Neural progenitor cell (in vitro differentiated cells): ENCODE results near the gene SLC37A1. TPM values are rescaled to one million over a fixed set of nuclear protein-coding genes. Genes with fewer than 3 reads are reported as not detected.
A peak's percentile ranks its signal among the peaks of the same experiment; 100 is the strongest.

Experiments used
- DNase-seq: peaks from one replicate; pipeline ENCODE4 v3.0.0-alpha.2; 2016; ENCODE audit warnings: low spot score
- H2AFZ ChIP-seq: fragments of 200-600 bp; sonication (generic); replicated peaks from 2 replicates; pipeline ENCODE4 v1.6.1; 2016; ENCODE audit warnings: antibody characterized with exemption
- H3F3A ChIP-seq: fragments of 200-600 bp; sonication (generic); 2 replicates; pipeline ENCODE4 v1.6.1; 2016; ENCODE audit warnings: antibody characterized with exemption, low read depth
- H3K27ac ChIP-seq: fragments of 200-600 bp; sonication (generic); 2 replicates; pipeline ENCODE4 v1.5.1; 2016; ENCODE audit warnings: mild to moderate bottlenecking
- H3K27me3 ChIP-seq: fragments of 200-600 bp; sonication (generic); 2 replicates; pipeline ENCODE4 v1.6.1; 2016; ENCODE audit warnings: mild to moderate bottlenecking, moderate library complexity
- H3K36me3 ChIP-seq: fragments of 200-600 bp; sonication (generic); 2 replicates; pipeline ENCODE4 v1.5.1; 2016
- H3K4me1 ChIP-seq: fragments of 200-600 bp; sonication (generic); 2 replicates; pipeline ENCODE4 v1.6.1; 2016; ENCODE audit warnings: mixed run types
- H3K4me2 ChIP-seq: fragments of 200-600 bp; sonication (generic); 2 replicates; pipeline ENCODE4 v1.6.1; 2016
- H3K4me3 ChIP-seq: fragments of 200-600 bp; sonication (generic); 2 replicates; pipeline ENCODE4 v1.5.1; 2016
- H3K79me2 ChIP-seq: fragments of 200-600 bp; sonication (generic); 2 replicates; pipeline ENCODE4 v1.6.1; 2016; ENCODE audit warnings: low read depth
- H3K9ac ChIP-seq: fragments of 200-600 bp; sonication (generic); 2 replicates; pipeline ENCODE4 v1.6.1; 2016
- H3K9me3 ChIP-seq: fragments of 200-600 bp; sonication (generic); 2 replicates; pipeline ENCODE4 v1.5.1; 2016; ENCODE audit warnings: low read depth
- H4K20me1 ChIP-seq: fragments of 200-600 bp; sonication (generic); 2 replicates; pipeline ENCODE4 v1.6.1; 2016; ENCODE audit warnings: low read depth
- H3K27ac Mint-ChIP-seq: 3 replicates; pipeline ENCODE4 v1.8.0; 2021; ENCODE audit warnings: mixed read lengths
- H3K27me3 Mint-ChIP-seq: 2 replicates; pipeline ENCODE4 v1.8.0; 2022; ENCODE audit warnings: low read depth, mild to moderate bottlenecking, inconsistent platforms, moderate library complexity, mixed read lengths; ENCODE audit not compliant: insufficient read depth
- H3K36me3 Mint-ChIP-seq: 3 replicates; pipeline ENCODE4 v1.8.0; 2021; ENCODE audit warnings: mixed read lengths
- H3K4me1 Mint-ChIP-seq: 3 replicates; pipeline ENCODE4 v1.8.0; 2021; ENCODE audit warnings: mixed read lengths
- H3K4me3 Mint-ChIP-seq: 3 replicates; pipeline ENCODE4 v1.8.0; 2021; ENCODE audit warnings: mild to moderate bottlenecking, moderate library complexity, mixed read lengths
- H3K9me3 Mint-ChIP-seq: 3 replicates; pipeline ENCODE4 v1.8.0; 2020; ENCODE audit warnings: mixed read lengths
- CTCF ChIP-seq: fragments of 200-600 bp; sonication (generic); IDR thresholded peaks from 2 replicates; pipeline ENCODE4 v1.5.1; 2017; ENCODE audit warnings: antibody characterized with exemption, mild to moderate bottlenecking
- EZH2 ChIP-seq: fragments of 200-600 bp; sonication (generic); IDR thresholded peaks from 2 replicates; pipeline ENCODE4 v1.6.1; 2017; ENCODE audit warnings: antibody characterized with exemption, mild to moderate bottlenecking, moderate library complexity
- EZH2phosphoT487 ChIP-seq: fragments of 200-600 bp; sonication (generic); IDR thresholded peaks from 2 replicates; pipeline ENCODE4 v1.6.1; 2017; ENCODE audit warnings: antibody characterized with exemption
- total RNA-seq: library from RNA; depleted of rRNA; stranded (reverse); fragments of >200 nt; gene quantifications from 2 replicates; pipeline ENCODE4 v1.2.3, GENCODE V29; 2015; ENCODE audit warnings: low replicate concordance

SLC37A1 gene
- total RNA-seq, 1 donor from 2014 or later: 1.2 TPM

DNA sequence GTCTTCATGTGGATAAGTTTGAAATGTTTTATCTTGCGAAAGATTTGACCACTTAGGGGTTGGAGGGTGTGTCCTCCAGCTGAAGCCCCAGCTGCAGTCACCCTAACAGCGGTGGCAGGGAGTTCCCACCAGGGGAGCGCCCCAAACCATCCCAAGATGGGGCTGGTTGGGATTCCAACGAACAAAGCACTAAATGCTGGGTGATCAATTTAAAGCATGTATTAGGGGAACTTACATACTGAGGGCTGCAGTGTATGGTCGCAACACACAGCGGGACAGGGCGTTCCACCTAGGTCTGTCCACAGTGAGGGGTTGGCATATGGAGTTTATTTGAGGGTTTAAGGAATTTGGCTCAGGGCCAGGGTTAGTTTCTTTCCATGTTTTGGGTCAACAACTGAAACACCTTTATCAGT, 26.3 kb downstream of the SLC37A1 start:
- Mint-ChIP-seq H3K4me1 (peaks cover 24% of the 10 kb centered on the region), H3K27ac (no peak overlapping the region)

DNA sequence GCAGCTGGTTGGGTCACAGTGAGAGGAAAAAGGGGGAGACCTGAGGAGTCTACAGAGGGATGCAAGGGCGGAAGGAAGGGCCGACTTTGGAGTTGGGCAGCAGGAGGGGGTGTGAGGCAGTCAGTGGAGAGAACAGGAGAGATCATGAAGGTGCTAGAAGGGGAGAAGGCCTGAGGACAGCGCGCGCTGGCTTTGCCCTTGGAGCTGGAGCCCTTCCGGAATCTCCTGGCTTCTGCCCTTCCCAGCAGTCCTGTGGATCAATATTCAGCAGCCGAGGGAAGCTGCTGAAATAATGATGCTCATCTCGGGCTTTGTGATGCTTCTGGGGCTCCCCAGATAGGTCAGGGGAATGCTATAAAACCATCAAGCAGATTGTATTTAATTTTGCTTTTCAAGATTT, 26.7 kb downstream of the SLC37A1 start:
- Histone ChIP-seq H3K9ac (no peak overlapping the region), H3K27ac (no peak overlapping the region), H3F3A (no peaks in the 10 kb centered on the region), H3K4me3 (no peak overlapping the region), H2AFZ (no peak overlapping the region), H4K20me1 (no peaks in the 10 kb centered on the region), H3K36me3 (no peaks in the 10 kb centered on the region), H3K79me2 (no peaks in the 10 kb centered on the region), H3K9me3 (no peaks in the 10 kb centered on the region), H3K4me2 (no peak overlapping the region), H3K4me1 (no peaks in the 10 kb centered on the region), H3K27me3 (no peaks in the 10 kb centered on the region)
- no peak for DNase-seq
- Mint-ChIP-seq H3K36me3 (no peaks in the 10 kb centered on the region), H3K9me3 (no peaks in the 10 kb centered on the region), H3K27me3 (peaks cover 4% of the 10 kb centered on the region), H3K27ac (no peak overlapping the region), H3K4me3 (no peak overlapping the region), H3K4me1 (peaks cover 19% of the 10 kb centered on the region)
- TF ChIP-seq CTCF: no peak
- TF ChIP-seq EZH2phosphoT487: no peak
- no peak for TF ChIP-seq EZH2

More for the DNA sequence above, 26.3 kb downstream of the SLC37A1 start:
- H3K36me3 ChIP-seq: no peaks in the 10 kb centered on the region
- no peaks in the 10 kb centered on the region for H3K27me3 ChIP-seq
- no peaks in the 10 kb centered on the region for H3K79me2 ChIP-seq
- Mint-ChIP-seq H3K4me3 (no peak overlapping the region), H3K27me3 (peaks cover 4% of the 10 kb centered on the region), H3K9me3 (no peaks in the 10 kb centered on the region), H3K36me3 (no peaks in the 10 kb centered on the region)
- H3K9me3 ChIP-seq: no peaks in the 10 kb centered on the region
- TF ChIP-seq CTCF: peak; percentile 63
- no peak for TF ChIP-seq EZH2phosphoT487
- no peak overlapping the region for H3K27ac ChIP-seq
- H4K20me1 ChIP-seq: no peaks in the 10 kb centered on the region
- H3K4me1 ChIP-seq: no peaks in the 10 kb centered on the region
- no peak overlapping the region for H3K4me2 ChIP-seq
- H3K9ac ChIP-seq: no peak overlapping the region
- peak; percentile 64 for DNase-seq
- no peak overlapping the region for H3K4me3 ChIP-seq
- H3F3A ChIP-seq: no peaks in the 10 kb centered on the region
- H2AFZ ChIP-seq: no peak overlapping the region

- no peaks in the 10 kb centered on the region for H3K79me2 ChIP-seq
Observed at GRCh38 chr21:42541174-42541573, 27.5 kb downstream of the SLC37A1 start.

More at GRCh38 chr21:42541174-42541573, 27.5 kb downstream of the SLC37A1 start:
- Mint-ChIP-seq H3K36me3 (no peaks in the 10 kb centered on the region), H3K9me3 (no peaks in the 10 kb centered on the region), H3K27ac (no peak overlapping the region), H3K27me3 (peaks cover 2% of the 10 kb centered on the region), H3K4me3 (no peak overlapping the region), H3K4me1 (peaks cover 15% of the 10 kb centered on the region)
- H3K4me1 ChIP-seq: no peaks in the 10 kb centered on the region
- H3K9ac ChIP-seq: no peak overlapping the region
- H4K20me1 ChIP-seq: no peaks in the 10 kb centered on the region
- H3K27ac ChIP-seq: no peak overlapping the region
- TF ChIP-seq CTCF: no peak
- no peak for TF ChIP-seq EZH2
- TF ChIP-seq EZH2phosphoT487: no peak
- H3K4me3 ChIP-seq: no peak overlapping the region
- no peaks in the 10 kb centered on the region for H3K9me3 ChIP-seq
- H3K4me2 ChIP-seq: no peak overlapping the region
- H2AFZ ChIP-seq: no peak overlapping the region
- DNase-seq: no peak
- H3K27me3 ChIP-seq: no peaks in the 10 kb centered on the region
- H3F3A ChIP-seq: no peaks in the 10 kb centered on the region
- H3K36me3 ChIP-seq: no peaks in the 10 kb centered on the region
